Osteoblast (primary cell): ENCODE measurements around the gene TUBD1. TPM values are rescaled to one million over a fixed set of nuclear protein-coding genes. Genes with fewer than 3 reads are reported as not detected.

ENCODE experiments used
- DNase-seq: peaks from one replicate; pipeline ENCODE4 v3.0.0; 2011; ENCODE audit warnings: low spot score, mixed read lengths; ENCODE audit not compliant: insufficient read length; ENCODE audit errors: missing footprints
- H2AFZ ChIP-seq: 2 replicates; pipeline ENCODE4 v1.6.0; 2011; ENCODE audit warnings: mild to moderate bottlenecking, low read length
- H3K27ac ChIP-seq: 2 replicates; pipeline ENCODE4 v1.5.1; 2011; ENCODE audit warnings: mild to moderate bottlenecking, low read depth, low read length, moderate library complexity
- H3K27me3 ChIP-seq: 2 replicates; pipeline ENCODE4 v1.6.0; 2012; ENCODE audit warnings: mild to moderate bottlenecking, control low read depth, inconsistent platforms, low read length, moderate library complexity; ENCODE audit not compliant: insufficient read depth
- H3K36me3 ChIP-seq: 2 replicates; pipeline ENCODE4 v1.5.1; 2011; ENCODE audit warnings: mild to moderate bottlenecking, low read length, control low read depth, moderate library complexity; ENCODE audit not compliant: insufficient read depth
- H3K4me1 ChIP-seq: 2 replicates; pipeline ENCODE4 v1.5.1; 2011; ENCODE audit warnings: mild to moderate bottlenecking, low read length, control low read depth, moderate library complexity; ENCODE audit not compliant: insufficient read depth
- H3K4me2 ChIP-seq: 2 replicates; pipeline ENCODE4 v1.6.0; 2011; ENCODE audit warnings: mild to moderate bottlenecking, low read length; ENCODE audit not compliant: insufficient read depth
- H3K4me3 ChIP-seq: fragments of 200-600 bp; sonication (generic); 3 replicates; pipeline ENCODE4 v1.5.1; 2012; ENCODE audit warnings: mild to moderate bottlenecking, low read length, inconsistent platforms; ENCODE audit not compliant: insufficient read depth
- H3K79me2 ChIP-seq: 2 replicates; pipeline ENCODE4 v1.6.0; 2012; ENCODE audit warnings: mild to moderate bottlenecking, low read length, control low read depth, inconsistent platforms; ENCODE audit not compliant: insufficient read depth
- H3K9me3 ChIP-seq: 2 replicates; pipeline ENCODE4 v1.5.1; 2011; ENCODE audit warnings: low read depth, low read length, control low read depth
- H4K20me1 ChIP-seq: 2 replicates; pipeline ENCODE4 v1.6.0; 2012; ENCODE audit warnings: mild to moderate bottlenecking, low read length, control low read depth; ENCODE audit not compliant: insufficient read depth
- total RNA-seq: library from RNA; depleted of rRNA; stranded (reverse); fragments of >200 nt; gene quantifications from 2 replicates; pipeline ENCODE4 v1.2.3, GENCODE V29; 2012
- TF ChIP-seq, protein P1 (sequence below): IDR thresholded peaks from 2 replicates; pipeline ENCODE4 v1.5.1; 2011; ENCODE audit warnings: mild to moderate bottlenecking, low read depth, low read length, moderate library complexity; ENCODE audit errors: extremely low read depth

TUBD1 gene
- total RNA-seq, 1 donor = 4.0 TPM

DNA sequence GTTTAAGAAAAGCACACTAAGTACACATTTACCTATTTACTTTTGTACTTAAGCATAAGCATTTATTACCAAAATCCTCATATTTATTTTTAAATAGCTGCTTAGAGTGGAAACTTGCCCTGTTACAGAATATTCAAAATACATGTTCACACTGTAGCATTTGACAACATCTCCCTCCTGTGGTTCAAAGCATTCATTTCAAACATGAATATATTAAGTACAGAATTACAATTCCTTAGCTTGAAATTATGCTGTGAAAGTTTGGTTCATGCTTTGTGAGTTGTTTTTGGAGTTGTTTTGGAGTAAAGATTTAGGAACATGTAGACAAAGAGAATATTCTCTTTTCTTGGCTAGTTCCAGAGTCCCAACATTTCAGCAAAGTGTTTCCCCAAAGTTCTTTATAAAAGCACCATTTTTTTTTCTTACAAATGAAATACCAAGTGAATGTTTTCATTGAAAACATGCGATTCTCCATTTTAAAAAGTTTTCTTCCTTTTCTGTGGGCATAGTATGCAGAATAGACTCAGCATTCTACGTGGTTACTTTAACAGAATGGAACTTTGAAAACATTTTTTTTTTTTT lies 33.2 kb downstream of the TUBD1 start:
- no peak for DNase-seq
- Histone ChIP-seq H2AFZ (peak overlapping the region; percentile 36), H3K27ac (no peak overlapping the region)

DNA sequence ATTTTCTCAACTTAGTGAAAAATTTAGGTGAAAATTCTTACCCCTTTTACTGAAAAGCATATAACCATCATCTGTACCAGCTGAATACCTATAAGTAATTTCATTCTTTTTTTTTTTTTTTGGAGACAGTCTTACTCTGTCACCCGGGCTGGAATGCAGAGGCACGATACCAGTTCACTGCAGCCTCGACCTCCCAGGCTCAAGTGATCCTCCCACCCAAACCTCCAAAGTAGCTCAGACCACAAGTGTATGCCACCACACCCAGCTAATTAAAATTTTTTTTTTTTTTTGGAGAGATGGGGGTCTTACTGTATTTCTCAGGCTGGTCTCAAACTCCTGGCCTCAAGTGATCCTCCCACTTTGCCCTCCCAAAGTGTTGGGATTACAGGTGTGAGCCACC lies 33.8 kb downstream of the TUBD1 start:
- TF ChIP-seq, protein P1, sequence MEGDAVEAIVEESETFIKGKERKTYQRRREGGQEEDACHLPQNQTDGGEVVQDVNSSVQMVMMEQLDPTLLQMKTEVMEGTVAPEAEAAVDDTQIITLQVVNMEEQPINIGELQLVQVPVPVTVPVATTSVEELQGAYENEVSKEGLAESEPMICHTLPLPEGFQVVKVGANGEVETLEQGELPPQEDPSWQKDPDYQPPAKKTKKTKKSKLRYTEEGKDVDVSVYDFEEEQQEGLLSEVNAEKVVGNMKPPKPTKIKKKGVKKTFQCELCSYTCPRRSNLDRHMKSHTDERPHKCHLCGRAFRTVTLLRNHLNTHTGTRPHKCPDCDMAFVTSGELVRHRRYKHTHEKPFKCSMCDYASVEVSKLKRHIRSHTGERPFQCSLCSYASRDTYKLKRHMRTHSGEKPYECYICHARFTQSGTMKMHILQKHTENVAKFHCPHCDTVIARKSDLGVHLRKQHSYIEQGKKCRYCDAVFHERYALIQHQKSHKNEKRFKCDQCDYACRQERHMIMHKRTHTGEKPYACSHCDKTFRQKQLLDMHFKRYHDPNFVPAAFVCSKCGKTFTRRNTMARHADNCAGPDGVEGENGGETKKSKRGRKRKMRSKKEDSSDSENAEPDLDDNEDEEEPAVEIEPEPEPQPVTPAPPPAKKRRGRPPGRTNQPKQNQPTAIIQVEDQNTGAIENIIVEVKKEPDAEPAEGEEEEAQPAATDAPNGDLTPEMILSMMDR = no peak
- H3K4me1 ChIP-seq = peaks cover 4% of the 10 kb centered on the region
- no peak overlapping the region for H2AFZ ChIP-seq
- no peaks in the 10 kb centered on the region for H3K27me3 ChIP-seq
- no peak overlapping the region for H3K4me2 ChIP-seq
- DNase-seq = no peak
- no peaks in the 10 kb centered on the region for H3K9me3 ChIP-seq
- no peak overlapping the region for H3K4me3 ChIP-seq
- H3K36me3 ChIP-seq = no peaks in the 10 kb centered on the region
- peak overlapping the region; percentile 21 for H3K27ac ChIP-seq
- H4K20me1 ChIP-seq = no peaks in the 10 kb centered on the region
- no peaks in the 10 kb centered on the region for H3K79me2 ChIP-seq

More for the DNA sequence above, 33.2 kb downstream of the TUBD1 start:
- no peaks in the 10 kb centered on the region for H3K27me3 ChIP-seq
- no peaks in the 10 kb centered on the region for H3K36me3 ChIP-seq
- TF ChIP-seq, protein P1 = peak; percentile 73
- H3K79me2 ChIP-seq = no peaks in the 10 kb centered on the region
- no peak overlapping the region for H3K4me3 ChIP-seq
- peaks cover 4% of the 10 kb centered on the region for H3K4me1 ChIP-seq
- H3K4me2 ChIP-seq = no peak overlapping the region
- H4K20me1 ChIP-seq = no peaks in the 10 kb centered on the region
- H3K9me3 ChIP-seq = no peaks in the 10 kb centered on the region

- Histone ChIP-seq H3K27ac (no peak overlapping the region), H3K4me3 (no peak overlapping the region), H3K4me2 (no peak overlapping the region), H3K9me3 (no peaks in the 10 kb centered on the region), H3K79me2 (no peaks in the 10 kb centered on the region), H4K20me1 (no peaks in the 10 kb centered on the region), H3K27me3 (no peaks in the 10 kb centered on the region), H3K4me1 (peaks cover 10% of the 10 kb centered on the region), H3K36me3 (no peaks in the 10 kb centered on the region), H2AFZ (no peak overlapping the region)
- DNase-seq = no peak
- TF ChIP-seq, protein P1 = no peak
Measured at GRCh38 chr17:59858167-59858816, 34.5 kb downstream of the TUBD1 start.
